GM11168 (cell line): Measurements from ENCODE around the gene DAZ4.
"Not testable (repeated sequence)": the region's sequence is repeated elsewhere in the genome, so short reads cannot be mapped to it uniquely, and the experiment has no call there.

Experiments used
- in situ Hi-C: fragments of 300-500 bp; cut with MboI; formaldehyde crosslinking; loops from one replicate; pipeline ENCODE4 v1.12.0; 2022; ENCODE audit warnings: low sequenced_read_pairs; ENCODE audit not compliant: unreplicated experiment

Gene DAZ4, protein sequence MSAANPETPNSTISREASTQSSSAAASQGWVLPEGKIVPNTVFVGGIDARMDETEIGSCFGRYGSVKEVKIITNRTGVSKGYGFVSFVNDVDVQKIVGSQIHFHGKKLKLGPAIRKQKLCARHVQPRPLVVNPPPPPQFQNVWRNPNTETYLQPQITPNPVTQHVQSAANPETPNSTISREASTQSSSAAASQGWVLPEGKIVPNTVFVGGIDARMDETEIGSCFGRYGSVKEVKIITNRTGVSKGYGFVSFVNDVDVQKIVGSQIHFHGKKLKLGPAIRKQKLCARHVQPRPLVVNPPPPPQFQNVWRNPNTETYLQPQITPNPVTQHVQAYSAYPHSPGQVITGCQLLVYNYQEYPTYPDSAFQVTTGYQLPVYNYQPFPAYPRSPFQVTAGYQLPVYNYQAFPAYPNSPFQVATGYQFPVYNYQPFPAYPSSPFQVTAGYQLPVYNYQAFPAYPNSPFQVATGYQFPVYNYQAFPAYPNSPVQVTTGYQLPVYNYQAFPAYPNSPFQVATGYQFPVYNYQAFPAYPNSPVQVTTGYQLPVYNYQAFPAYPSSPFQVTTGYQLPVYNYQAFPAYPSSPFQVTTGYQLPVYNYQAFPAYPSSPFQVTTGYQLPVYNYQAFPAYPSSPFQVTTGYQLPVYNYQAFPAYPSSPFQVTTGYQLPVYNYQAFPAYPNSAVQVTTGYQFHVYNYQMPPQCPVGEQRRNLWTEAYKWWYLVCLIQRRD

DNA sequence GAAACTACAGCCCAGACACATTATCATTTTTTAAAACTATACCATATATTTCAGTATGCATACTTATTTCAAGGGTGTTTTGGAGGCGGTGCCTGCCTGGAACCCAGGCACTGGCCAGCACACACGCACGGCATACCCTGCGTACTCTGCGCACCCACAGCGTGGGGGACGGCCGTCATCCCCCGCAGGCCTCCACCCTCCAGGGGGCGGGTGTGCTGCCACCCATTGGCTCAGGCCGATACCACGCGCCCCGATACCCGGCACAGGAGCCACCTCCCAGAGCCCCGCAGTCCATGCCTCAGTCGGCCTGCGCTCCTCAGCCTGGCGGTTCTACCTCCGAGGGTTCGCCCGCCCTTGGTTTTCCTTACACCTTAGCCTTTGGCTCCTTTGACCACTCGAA lies at the start of gene DAZ4:
Gene DAZ4, plus strand, starts transcription at position 301 of the 400 bp plus-strand sequence. CDS start 208 bp downstream, outside the sequence.
- in situ Hi-C loops, result not testable (repeated sequence)

DNA sequence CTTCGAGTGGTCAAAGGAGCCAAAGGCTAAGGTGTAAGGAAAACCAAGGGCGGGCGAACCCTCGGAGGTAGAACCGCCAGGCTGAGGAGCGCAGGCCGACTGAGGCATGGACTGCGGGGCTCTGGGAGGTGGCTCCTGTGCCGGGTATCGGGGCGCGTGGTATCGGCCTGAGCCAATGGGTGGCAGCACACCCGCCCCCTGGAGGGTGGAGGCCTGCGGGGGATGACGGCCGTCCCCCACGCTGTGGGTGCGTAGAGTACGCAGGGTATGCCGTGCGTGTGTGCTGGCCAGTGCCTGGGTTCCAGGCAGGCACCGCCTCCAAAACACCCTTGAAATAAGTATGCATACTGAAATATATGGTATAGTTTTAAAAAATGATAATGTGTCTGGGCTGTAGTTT lies 20.4 kb upstream of the DAZ4 start, which contains the start of gene DAZ3:
Gene DAZ3, minus strand, starts transcription at position 101 of the 400 bp plus-strand sequence. CDS start 208 bp downstream, outside the sequence.
- in situ Hi-C loops, result not testable (repeated sequence)

DNA sequence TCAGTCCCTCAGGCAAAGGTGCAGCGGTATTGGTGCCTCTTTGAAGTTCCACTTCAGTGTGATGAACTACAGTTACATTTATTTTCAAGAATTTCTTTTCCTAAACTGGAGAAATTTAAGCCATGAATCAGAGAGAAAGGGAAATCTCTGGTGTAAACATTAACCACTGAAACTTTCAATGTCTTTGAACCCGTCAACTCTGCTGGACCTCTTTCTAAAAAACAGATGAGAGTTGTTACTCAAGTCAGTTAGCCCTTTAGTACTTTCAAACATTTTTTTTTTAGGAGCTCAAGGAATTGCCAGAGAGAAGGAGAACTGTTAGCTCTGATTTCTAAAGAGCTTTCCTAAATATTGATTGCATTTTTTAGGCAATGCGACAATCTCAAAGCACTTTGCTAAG lies 11.9 kb upstream of the DAZ4 start:
- in situ Hi-C loops, result not testable (repeated sequence)

DNA sequence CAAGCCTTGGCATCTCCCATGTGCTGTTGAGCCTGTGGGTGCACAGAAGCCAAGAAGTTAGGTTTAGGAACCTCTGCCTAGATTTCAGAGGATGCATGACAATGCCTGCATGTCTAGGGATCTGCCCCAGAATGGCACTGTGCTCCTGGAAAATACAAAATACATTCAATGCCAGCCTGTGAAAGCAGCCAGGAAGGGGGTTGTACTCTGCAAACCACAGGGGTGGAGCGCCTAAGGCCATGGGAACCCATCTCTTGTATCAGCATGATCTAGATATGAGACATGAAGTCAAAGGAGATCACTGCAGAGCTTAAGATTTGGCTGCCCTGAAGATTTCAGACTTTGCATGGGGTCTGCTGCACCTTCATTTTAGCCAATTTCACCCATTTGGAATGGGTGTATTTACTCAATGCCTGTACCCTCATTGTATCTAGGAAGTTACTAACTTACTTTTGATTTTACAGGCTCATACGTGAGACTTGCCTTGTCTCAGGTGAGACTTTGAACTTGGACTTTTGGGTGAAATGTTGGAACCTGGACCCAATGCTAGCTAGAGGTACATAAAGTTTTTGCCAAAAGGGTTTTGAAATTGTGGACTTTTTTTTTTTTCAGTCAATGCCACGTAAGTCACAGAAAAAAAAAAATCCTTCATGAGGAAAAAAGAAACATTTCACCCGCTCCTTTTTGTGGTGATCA lies 9.4 kb upstream of the DAZ4 start:
- in situ Hi-C loops, result not testable (repeated sequence)

DNA sequence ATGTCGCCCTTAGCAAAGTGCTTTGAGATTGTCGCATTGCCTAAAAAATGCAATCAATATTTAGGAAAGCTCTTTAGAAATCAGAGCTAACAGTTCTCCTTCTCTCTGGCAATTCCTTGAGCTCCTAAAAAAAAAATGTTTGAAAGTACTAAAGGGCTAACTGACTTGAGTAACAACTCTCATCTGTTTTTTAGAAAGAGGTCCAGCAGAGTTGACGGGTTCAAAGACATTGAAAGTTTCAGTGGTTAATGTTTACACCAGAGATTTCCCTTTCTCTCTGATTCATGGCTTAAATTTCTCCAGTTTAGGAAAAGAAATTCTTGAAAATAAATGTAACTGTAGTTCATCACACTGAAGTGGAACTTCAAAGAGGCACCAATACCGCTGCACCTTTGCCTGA lies 8.7 kb upstream of the DAZ4 start:
- in situ Hi-C loops, result not testable (repeated sequence)
